Omental fat pad (tissue), 4 donors: ENCODE results near the gene ZNF638. TPM values are rescaled to one million over a fixed set of nuclear protein-coding genes. Genes with fewer than 3 reads are reported as not detected.
"Not testable (repeated sequence)": the region's sequence is repeated elsewhere in the genome, so short reads cannot be mapped to it uniquely, and the experiment has no call there.

Source experiments
- ATAC-seq: fragments of 150-250 bp; one replicate; pipeline ENCODE4 v1.9.1; 2016; ENCODE audit warnings: mild to moderate bottlenecking, moderate library complexity; ENCODE audit not compliant: low FRiP score
- DNase-seq: peaks from one replicate; pipeline ENCODE4 v3.0.0-alpha.2; 2019; ENCODE audit warnings: low spot score
- CTCF ChIP-seq, 3 donors: fragments of 450-650 bp; IDR thresholded peaks; one replicate each; pipeline ENCODE4 v1.5.1; 2016 to 2017; ENCODE audit warnings: antibody characterized with exemption in 3 of 3, mild to moderate bottlenecking in 3 of 3, moderate library complexity in 2 of 3
- total RNA-seq, 4 donors: library from RNA; depleted of rRNA; stranded (reverse); fragments of >200 nt; gene quantifications; one replicate each; pipeline ENCODE4 v1.1.0, GENCODE V29; 2016

The ZNF638 gene
- total RNA-seq, 4 donors from 2014 or later: 112 to 264 (median 128) TPM

- TF ChIP-seq CTCF (IDR thresholded peaks at IDR 0.05): no peak
- DNase-seq: no peak
- no peak for ATAC-seq
Measured at GRCh38 chr2:71419145-71419544, 87.6 kb downstream of the ZNF638 start.

GRCh38 chr2:71419976-71420375, 88.4 kb downstream of the ZNF638 start:
- ATAC-seq (no peak), DNase-seq (no peak)
- no peak for TF ChIP-seq CTCF (IDR thresholded peaks at IDR 0.05)

- DNase-seq: no peak
- no peak for TF ChIP-seq CTCF (IDR thresholded peaks at IDR 0.05)
- ATAC-seq: no peak
Measured at GRCh38 chr2:71422786-71423185, 91.2 kb downstream of the ZNF638 start.

- TF ChIP-seq CTCF (IDR thresholded peaks at IDR 0.05): no peak
- no peak for DNase-seq
- no peak for ATAC-seq
Measured at GRCh38 chr2:71423817-71424420, 92.3 kb downstream of the ZNF638 start.

- no peak for ATAC-seq
- no peak for TF ChIP-seq CTCF (IDR thresholded peaks at IDR 0.05)
- DNase-seq: no peak
Measured at GRCh38 chr2:71426721-71427120, 95.1 kb downstream of the ZNF638 start.

- no peak for TF ChIP-seq CTCF (IDR thresholded peaks at IDR 0.05)
- ATAC-seq (no peak), DNase-seq (no peak)
Measured at GRCh38 chr2:71428472-71429383, 97.1 kb downstream of the ZNF638 start.

- DNase-seq, ATAC-seq: not testable (repeated sequence)
Measured at GRCh38 chr2:71445142-71445541, 113.6 kb downstream of the ZNF638 start.
